ENCODE results near the gene MTHFSD. TPM values are rescaled to one million over a fixed set of nuclear protein-coding genes. Genes with fewer than 3 reads are reported as not detected.

Gene MTHFSD
- total RNA-seq, 4 donors from 2014 or later = 12.5 to 26.6 (median 19.3) TPM

DNA sequence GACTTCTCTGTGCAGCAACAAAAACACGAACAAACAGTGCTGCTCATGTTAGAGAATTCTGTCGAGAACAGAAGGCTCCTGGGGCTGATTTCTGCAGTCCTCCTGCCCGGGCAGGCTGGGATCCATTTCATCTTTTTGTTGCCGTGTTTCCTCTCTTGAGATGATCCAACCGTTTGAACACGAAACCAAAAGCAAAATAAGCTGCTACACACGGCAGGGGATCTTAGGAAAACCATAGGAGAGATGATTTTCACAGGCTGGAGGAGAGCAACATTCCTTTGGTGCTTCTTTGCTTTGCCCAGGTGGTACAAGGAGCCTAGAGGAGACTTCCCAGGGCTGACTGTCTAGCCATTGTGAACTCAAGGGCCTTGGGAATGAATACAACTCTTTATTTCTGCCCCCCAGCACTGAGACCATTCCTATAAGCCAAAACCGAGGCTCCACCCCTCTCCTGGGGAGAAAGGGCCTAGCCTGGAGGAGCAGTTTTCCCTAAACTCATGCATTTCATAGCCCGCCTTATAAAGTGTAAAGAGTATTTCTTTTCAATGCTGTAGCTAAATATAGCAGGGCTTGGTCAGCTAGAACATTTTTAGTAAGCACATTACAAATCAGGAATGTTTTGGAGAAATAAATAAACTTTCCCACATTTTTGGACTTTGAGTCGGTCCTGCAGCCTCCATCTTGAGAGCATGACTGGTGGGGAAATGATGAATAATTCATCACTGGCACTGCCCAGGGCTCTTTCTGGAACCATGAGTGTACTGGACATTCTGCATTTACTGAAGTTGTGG, 31.0 kb upstream of the MTHFSD start:
- Histone ChIP-seq H3K36me3 (no peaks in the 10 kb centered on the region), H3K4me3 (no peak overlapping the region), H3K9me3 (no peaks in the 10 kb centered on the region), H3K27ac (peak overlapping the region in 3 of 4 donors; percentile 32 to 45 (median 43)), H3K27me3 (peaks cover 77% of the 10 kb centered on the region), H3K4me1 (no peaks in the 10 kb centered on the region)
- 60 to 85% methylated on average over 3 to 10 of the region's 10 CpGs for WGBS, 2 donors (ENCODE audit: low coverage in 1 of 2)
- no peak for ATAC-seq
- TF ChIP-seq POLR2A (IDR thresholded peaks at IDR 0.05) = no peak
- TF ChIP-seq EP300 (IDR thresholded peaks at IDR 0.05) = no peak
- TF ChIP-seq POLR2AphosphoS5 (IDR thresholded peaks at IDR 0.05) = no peak
- no peak for TF ChIP-seq CTCF (IDR thresholded peaks at IDR 0.05)

- Histone ChIP-seq H3K4me1 (peaks cover 0 to under 1% (median 0%) of the 10 kb centered on the region in 3 donors), H3K4me3 (no peak overlapping the region), H3K9me3 (no peaks in the 10 kb centered on the region), H3K27ac (peak overlapping the region in 2 of 4 donors; percentile 43 to 45), H3K36me3 (no peaks in the 10 kb centered on the region), H3K27me3 (peaks cover 77% of the 10 kb centered on the region)
- TF ChIP-seq EP300 (IDR thresholded peaks at IDR 0.05) (no peak), POLR2A (IDR thresholded peaks at IDR 0.05) (no peak), POLR2AphosphoS5 (IDR thresholded peaks at IDR 0.05) (no peak), CTCF (IDR thresholded peaks at IDR 0.05) (no peak)
- no peak for ATAC-seq
- WGBS, 2 donors (ENCODE audit: low coverage in 1 of 2) = 83 to 85% methylated on average over 5 to 10 of the region's 12 CpGs
Measured at GRCh38 chr16:86584726-86585721, 30.0 kb upstream of the MTHFSD start.

- Histone ChIP-seq H3K27me3 (peaks cover 77% of the 10 kb centered on the region), H3K27ac (no peak overlapping the region), H3K9me3 (no peaks in the 10 kb centered on the region)
Measured at GRCh38 chr16:86584071-86584685, 29.1 kb upstream of the MTHFSD start.

DNA sequence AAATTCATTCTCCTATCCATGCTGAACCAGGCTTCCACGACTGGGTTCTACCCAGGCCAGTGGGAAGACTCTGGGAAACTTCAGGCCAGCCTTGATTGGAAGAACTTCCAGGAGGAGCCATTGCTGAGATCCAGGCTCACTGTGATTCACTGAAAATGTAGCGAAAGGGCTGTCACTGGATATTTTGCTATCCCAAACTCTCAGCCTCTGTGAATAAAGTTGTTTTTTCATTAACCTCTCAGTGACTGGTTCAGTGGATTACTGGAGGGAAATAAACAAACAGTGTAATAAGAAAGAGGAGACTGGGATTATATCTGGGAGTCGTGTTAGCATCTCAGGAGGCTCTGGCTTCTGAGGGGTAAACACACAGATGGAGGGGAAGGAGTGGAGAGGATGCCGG, 26.4 kb upstream of the MTHFSD start:
- H3K36me3 ChIP-seq = no peaks in the 10 kb centered on the region
- H3K4me3 ChIP-seq = no peak overlapping the region
- ATAC-seq = no peak
- H3K27ac ChIP-seq = no peak overlapping the region
- peaks cover 91% of the 10 kb centered on the region for H3K27me3 ChIP-seq
- WGBS, 2 donors (ENCODE audit: low coverage in 1 of 2) = 72 to 76% methylated on average over 3 to 4 of the region's 4 CpGs
- H3K4me1 ChIP-seq = peaks cover 0 to 25% (median 3%) of the 10 kb centered on the region in 3 donors
- TF ChIP-seq CTCF (IDR thresholded peaks at IDR 0.05) = no peak
- TF ChIP-seq EP300 (IDR thresholded peaks at IDR 0.05) = no peak
- no peak for TF ChIP-seq POLR2A (IDR thresholded peaks at IDR 0.05)
- no peak for TF ChIP-seq POLR2AphosphoS5 (IDR thresholded peaks at IDR 0.05)
- no peaks in the 10 kb centered on the region for H3K9me3 ChIP-seq

More at GRCh38 chr16:86584071-86584685, 29.1 kb upstream of the MTHFSD start:
- ATAC-seq = no peak
- TF ChIP-seq POLR2A (IDR thresholded peaks at IDR 0.05) = no peak
- no peak for TF ChIP-seq POLR2AphosphoS5 (IDR thresholded peaks at IDR 0.05)
- TF ChIP-seq CTCF (IDR thresholded peaks at IDR 0.05) = no peak
- TF ChIP-seq EP300 (IDR thresholded peaks at IDR 0.05) = no peak
- peaks cover 0 to 9% (median 0%) of the 10 kb centered on the region in 3 donors for H3K4me1 ChIP-seq
- H3K36me3 ChIP-seq = no peaks in the 10 kb centered on the region
- no peak overlapping the region for H3K4me3 ChIP-seq
- WGBS, 2 donors (ENCODE audit: low coverage in 1 of 2) = 33 to 40% methylated on average over 1 to 3 of the region's 6 CpGs

All from gastroesophageal sphincter (tissue), 4 donors.